Activated T-helper 17 cell treated with anti-CD3 and anti-CD28 coated beads, Interleukin-2, amount 50 U/mL, for 72 hours (primary cell): ENCODE results near the gene ZNF248. TPM values are rescaled to one million over a fixed set of nuclear protein-coding genes. Genes with fewer than 3 reads are reported as not detected.
"Not testable (repeated sequence)": the region's sequence is repeated elsewhere in the genome, so short reads cannot be mapped to it uniquely, and the experiment has no call there.

ENCODE experiments used
- ATAC-seq: fragments of 150-1000 bp; cut with Tn5 transposase; replicated peaks from 2 replicates; pipeline ENCODE4 v1.10.0; 2021; ENCODE audit warnings: mild to moderate bottlenecking, moderate library complexity
- H3K27ac Mint-ChIP-seq: one replicate; pipeline ENCODE4 v1.8.0; 2022; ENCODE audit warnings: mixed read lengths
- H3K27me3 Mint-ChIP-seq: one replicate; pipeline ENCODE4 v1.8.0; 2022; ENCODE audit warnings: mixed read lengths
- H3K36me3 Mint-ChIP-seq: one replicate; pipeline ENCODE4 v1.8.0; 2022; ENCODE audit warnings: low read depth, mild to moderate bottlenecking, mixed read lengths
- H3K4me1 Mint-ChIP-seq: one replicate; pipeline ENCODE4 v1.8.0; 2022; ENCODE audit warnings: mixed read lengths
- H3K4me3 Mint-ChIP-seq: one replicate; pipeline ENCODE4 v1.8.0; 2022; ENCODE audit warnings: mild to moderate bottlenecking, mixed read lengths
- H3K9me3 Mint-ChIP-seq: one replicate; pipeline ENCODE4 v1.8.0; 2022; ENCODE audit warnings: mixed read lengths
- total RNA-seq, 2 donors: library from RNA; stranded (reverse); gene quantifications; one replicate each; pipeline ENCODE4 v1.2.3, GENCODE V29; 2022

Gene ZNF248
- total RNA-seq, 2 donors from 2014 or later = 8.4 to 18.0 TPM

GRCh38 chr10:37741831-37742230, 115.6 kb downstream of the ZNF248 start:
- Mint-ChIP-seq H3K4me3 (no peak overlapping the region), H3K9me3 (peaks cover 6% of the 10 kb centered on the region), H3K27me3 (no peaks in the 10 kb centered on the region), H3K4me1 (no peaks in the 10 kb centered on the region), H3K36me3 (no peaks in the 10 kb centered on the region), H3K27ac (no peak overlapping the region)
- no peak for ATAC-seq

GRCh38 chr10:37739181-37739580, 118.2 kb downstream of the ZNF248 start:
- Mint-ChIP-seq H3K27ac (no peak overlapping the region), H3K4me1 (no peaks in the 10 kb centered on the region), H3K27me3 (no peaks in the 10 kb centered on the region), H3K4me3 (no peak overlapping the region), H3K36me3 (no peaks in the 10 kb centered on the region), H3K9me3 (peaks cover 5% of the 10 kb centered on the region)
- ATAC-seq = no peak

DNA sequence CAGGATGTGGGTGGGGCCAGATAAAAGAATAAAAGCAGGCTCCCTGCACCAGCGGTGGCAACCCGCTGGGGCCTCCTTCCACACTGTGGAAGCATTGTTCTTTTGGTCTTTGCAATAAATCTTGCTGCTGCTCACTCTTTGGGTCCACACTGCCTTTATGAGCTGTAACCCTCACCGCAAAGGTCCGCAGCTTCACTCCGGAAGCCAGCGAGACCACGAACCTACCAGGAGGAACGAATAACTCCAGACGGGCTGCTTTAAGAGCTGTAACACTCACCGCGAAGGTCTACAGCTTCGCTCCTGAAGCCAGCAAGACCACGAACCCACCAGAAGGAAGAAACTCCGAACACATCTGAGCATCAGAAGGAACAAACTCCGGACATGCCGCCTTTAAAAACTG, 119.2 kb downstream of the ZNF248 start:
- not testable (repeated sequence) for H3K27ac Mint-ChIP-seq, ATAC-seq, H3K9me3 Mint-ChIP-seq, H3K4me3 Mint-ChIP-seq, H3K27me3 Mint-ChIP-seq, H3K4me1 Mint-ChIP-seq, H3K36me3 Mint-ChIP-seq

DNA sequence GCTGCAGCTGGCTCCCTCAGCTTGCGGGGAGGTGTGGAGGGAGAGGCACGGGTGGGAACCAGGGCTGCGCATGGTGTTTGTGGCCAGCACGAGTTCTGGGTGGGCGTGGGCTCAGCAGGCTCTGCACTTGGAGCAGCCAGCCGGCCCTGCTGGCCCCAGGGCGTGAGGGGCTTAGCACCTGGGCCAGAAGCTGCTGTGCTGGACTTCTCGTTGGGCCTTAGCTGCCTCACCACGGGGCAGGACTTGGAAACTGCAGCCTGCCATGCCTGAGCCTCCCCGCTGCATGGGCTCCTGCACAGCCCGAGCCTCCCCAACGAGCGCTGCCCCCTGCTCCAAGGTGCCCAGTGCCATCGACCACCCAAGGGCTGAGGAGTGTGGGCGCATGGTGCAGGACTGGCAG, 120.1 kb downstream of the ZNF248 start:
- ATAC-seq = no peak
- H3K27ac Mint-ChIP-seq = no peak overlapping the region
- H3K4me3 Mint-ChIP-seq = no peak overlapping the region
- no peaks in the 10 kb centered on the region for H3K4me1 Mint-ChIP-seq
- no peaks in the 10 kb centered on the region for H3K27me3 Mint-ChIP-seq
- H3K9me3 Mint-ChIP-seq = peaks cover 8% of the 10 kb centered on the region
- no peaks in the 10 kb centered on the region for H3K36me3 Mint-ChIP-seq

GRCh38 chr10:37736120-37736519, 121.3 kb downstream of the ZNF248 start:
- peaks cover 8% of the 10 kb centered on the region for H3K9me3 Mint-ChIP-seq
- no peak overlapping the region for H3K4me3 Mint-ChIP-seq
- no peaks in the 10 kb centered on the region for H3K4me1 Mint-ChIP-seq
- H3K27ac Mint-ChIP-seq = no peak overlapping the region
- H3K36me3 Mint-ChIP-seq = no peaks in the 10 kb centered on the region
- ATAC-seq = no peak
- H3K27me3 Mint-ChIP-seq = no peaks in the 10 kb centered on the region

DNA sequence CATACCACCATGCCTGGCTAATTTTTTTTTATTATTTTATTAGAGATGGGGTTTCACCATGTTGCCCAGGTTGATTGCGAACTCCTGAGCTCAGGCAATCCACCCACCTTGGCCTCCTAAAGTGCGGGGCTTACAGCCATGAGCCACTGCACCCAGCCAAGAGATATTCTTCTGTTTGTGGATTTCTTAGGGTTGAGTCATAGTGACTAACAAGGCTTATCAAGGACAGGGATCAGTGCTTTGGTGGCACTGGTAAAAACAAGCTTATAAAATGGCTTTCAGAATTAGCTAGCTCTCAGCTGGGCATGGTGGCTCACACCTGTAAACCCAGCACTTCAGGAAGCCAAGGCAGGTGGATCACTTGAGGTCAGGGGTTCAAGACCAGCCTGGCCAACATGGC, 122.4 kb downstream of the ZNF248 start:
- Mint-ChIP-seq H3K4me3 (no peak overlapping the region), H3K27ac (no peak overlapping the region), H3K36me3 (no peaks in the 10 kb centered on the region), H3K9me3 (peaks cover 8% of the 10 kb centered on the region), H3K27me3 (no peaks in the 10 kb centered on the region), H3K4me1 (no peaks in the 10 kb centered on the region)
- peak; percentile 76 for ATAC-seq

Other genes starting within 250 kb of the ZNF248 start
- 1 to 10 TPM; 5.7 to 9.5 TPM for gene ZNF25, start 119.0 kb upstream of the ZNF248 start, total RNA-seq
- gene ZNF33A, start 153.1 kb upstream of the ZNF248 start, total RNA-seq = 10 to 100 TPM; 26.6 to 33.1 TPM
- 10 to 100 TPM; 27.8 to 53.4 TPM for gene ZNF37A, start 236.7 kb upstream of the ZNF248 start, total RNA-seq